Smooth muscle cell (in vitro differentiated cells): ENCODE results near the gene TMEM147. TPM values are rescaled to one million over a fixed set of nuclear protein-coding genes. Genes with fewer than 3 reads are reported as not detected.

Experiments
- DNase-seq: peaks from one replicate; lab custom pipeline; 2025; ENCODE audit not compliant: unreplicated experiment; lab: John Stamatoyannopoulos, UW
- H2AFZ ChIP-seq: fragments of 200-600 bp; sonication (generic); 2 replicates; pipeline ENCODE4 v1.6.0; 2016; ENCODE audit warnings: antibody characterized with exemption, low read depth, mild to moderate bottlenecking
- H3F3A ChIP-seq: fragments of 200-600 bp; sonication (generic); 2 replicates; pipeline ENCODE4 v1.6.0; 2017; ENCODE audit warnings: antibody characterized with exemption, low read depth
- H3K27ac ChIP-seq: fragments of 200-600 bp; sonication (generic); 2 replicates; pipeline ENCODE4 v1.5.1; 2016; ENCODE audit warnings: low read depth, mild to moderate bottlenecking
- H3K27me3 ChIP-seq: fragments of 200-600 bp; sonication (generic); 2 replicates; pipeline ENCODE4 v1.6.1; 2016; ENCODE audit warnings: low read depth, mild to moderate bottlenecking
- H3K36me3 ChIP-seq: fragments of 200-600 bp; sonication (generic); 2 replicates; pipeline ENCODE4 v1.5.1; 2016; ENCODE audit warnings: low read depth
- H3K4me1 ChIP-seq: fragments of 200-600 bp; sonication (generic); 2 replicates; pipeline ENCODE4 v1.5.1; 2016; ENCODE audit warnings: low read depth
- H3K4me2 ChIP-seq: fragments of 200-600 bp; sonication (generic); 2 replicates; pipeline ENCODE4 v1.6.0; 2016; ENCODE audit warnings: mild to moderate bottlenecking
- H3K4me3 ChIP-seq: fragments of 200-600 bp; sonication (generic); 2 replicates; pipeline ENCODE4 v1.5.1; 2016; ENCODE audit warnings: mild to moderate bottlenecking
- H3K79me2 ChIP-seq: fragments of 200-600 bp; sonication (generic); 2 replicates; pipeline ENCODE4 v1.6.0; 2016; ENCODE audit warnings: low read depth, mild to moderate bottlenecking
- H3K9ac ChIP-seq: fragments of 200-600 bp; sonication (generic); 2 replicates; pipeline ENCODE4 v1.6.0; 2016; ENCODE audit warnings: low read depth
- H3K9me3 ChIP-seq: fragments of 200-600 bp; sonication (generic); replicated peaks from 2 replicates; pipeline ENCODE4 v1.5.1; 2016; ENCODE audit warnings: low read depth
- H4K20me1 ChIP-seq: fragments of 200-600 bp; sonication (generic); 2 replicates; pipeline ENCODE4 v1.6.0; 2016; ENCODE audit warnings: low read depth
- WGBS: methylation state at CpG from one replicate; pipeline ENCODE4 v1.1.7; 2016; ENCODE audit warnings: low lambda C conversion rate; 5-methylcytosine and 5-hydroxymethylcytosine counted together
- polyA plus RNA-seq: library from polyadenylated mRNA; unstranded; fragments of >200 nt; fragmentation: Nextera tagmentation; extraction: Ambion mirVana; gene quantifications from 2 replicates; pipeline ENCODE4 v1.2.1, GENCODE V29; 2016
- total RNA-seq: library from RNA; depleted of rRNA; stranded (reverse); fragments of >200 nt; gene quantifications from 2 replicates; pipeline ENCODE4 v1.2.3, GENCODE V29; 2014
- TF ChIP-seq, protein P1 (sequence below): fragments of 200-600 bp; sonication (generic); IDR thresholded peaks from 2 replicates; pipeline ENCODE4 v1.5.1; 2017; ENCODE audit warnings: borderline replicate concordance, mild to moderate bottlenecking, antibody characterized with exemption; ENCODE audit not compliant: insufficient read depth, poor library complexity, severe bottlenecking

TMEM147 gene
- total and polyA plus RNA-seq, 2 experiments from 2014 or later, result 168 to 291 TPM

DNA sequence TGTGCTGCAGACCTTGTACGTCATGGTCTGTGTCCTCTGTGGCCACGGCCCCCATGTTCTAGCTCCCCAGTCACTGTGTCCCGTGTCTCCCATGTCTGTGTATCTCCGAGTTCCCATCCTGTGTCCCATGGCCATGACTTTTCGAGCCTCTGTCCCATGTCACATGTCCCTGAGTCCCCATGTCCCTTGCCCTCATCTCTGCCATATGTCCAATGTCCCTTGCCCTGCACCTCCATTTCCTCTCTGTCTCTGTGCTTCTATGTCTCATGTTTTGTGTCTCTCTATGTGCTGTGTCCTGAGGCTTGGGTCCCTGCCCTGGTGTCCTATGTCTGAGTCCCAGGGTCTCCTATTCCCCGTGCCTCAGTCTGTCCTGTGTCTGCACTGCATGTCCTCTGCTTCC lies 16.0 kb downstream of the TMEM147 start:
- Histone ChIP-seq H3K9ac (no peak overlapping the region), H3K4me1 (peaks cover 3% of the 10 kb centered on the region), H3K4me3 (no peak overlapping the region), H4K20me1 (no peaks in the 10 kb centered on the region), H3F3A (no peaks in the 10 kb centered on the region), H3K4me2 (no peak overlapping the region), H3K36me3 (no peaks in the 10 kb centered on the region), H3K9me3 (no peaks in the 10 kb centered on the region), H3K27me3 (peaks cover 54% of the 10 kb centered on the region), H3K27ac (no peak overlapping the region), H2AFZ (no peak overlapping the region), H3K79me2 (no peaks in the 10 kb centered on the region)
- 83% methylated on average over 6 of the region's 6 CpGs for WGBS
- TF ChIP-seq, protein P1, sequence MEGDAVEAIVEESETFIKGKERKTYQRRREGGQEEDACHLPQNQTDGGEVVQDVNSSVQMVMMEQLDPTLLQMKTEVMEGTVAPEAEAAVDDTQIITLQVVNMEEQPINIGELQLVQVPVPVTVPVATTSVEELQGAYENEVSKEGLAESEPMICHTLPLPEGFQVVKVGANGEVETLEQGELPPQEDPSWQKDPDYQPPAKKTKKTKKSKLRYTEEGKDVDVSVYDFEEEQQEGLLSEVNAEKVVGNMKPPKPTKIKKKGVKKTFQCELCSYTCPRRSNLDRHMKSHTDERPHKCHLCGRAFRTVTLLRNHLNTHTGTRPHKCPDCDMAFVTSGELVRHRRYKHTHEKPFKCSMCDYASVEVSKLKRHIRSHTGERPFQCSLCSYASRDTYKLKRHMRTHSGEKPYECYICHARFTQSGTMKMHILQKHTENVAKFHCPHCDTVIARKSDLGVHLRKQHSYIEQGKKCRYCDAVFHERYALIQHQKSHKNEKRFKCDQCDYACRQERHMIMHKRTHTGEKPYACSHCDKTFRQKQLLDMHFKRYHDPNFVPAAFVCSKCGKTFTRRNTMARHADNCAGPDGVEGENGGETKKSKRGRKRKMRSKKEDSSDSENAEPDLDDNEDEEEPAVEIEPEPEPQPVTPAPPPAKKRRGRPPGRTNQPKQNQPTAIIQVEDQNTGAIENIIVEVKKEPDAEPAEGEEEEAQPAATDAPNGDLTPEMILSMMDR, result no peak
- DNase-seq, result no peak

GRCh38 chr19:35562336-35562735 lies 16.9 kb downstream of the TMEM147 start:
- H3K79me2 ChIP-seq, result no peaks in the 10 kb centered on the region
- no peak overlapping the region for H3K4me3 ChIP-seq
- 66% methylated on average over 16 of the region's 17 CpGs for WGBS
- H3K36me3 ChIP-seq, result no peaks in the 10 kb centered on the region
- no peak overlapping the region for H3K27ac ChIP-seq
- H3K4me2 ChIP-seq, result no peak overlapping the region
- H3K9me3 ChIP-seq, result no peaks in the 10 kb centered on the region
- H3F3A ChIP-seq, result no peaks in the 10 kb centered on the region
- no peak overlapping the region for H3K9ac ChIP-seq
- TF ChIP-seq, protein P1, result no peak
- peaks cover 3% of the 10 kb centered on the region for H3K4me1 ChIP-seq
- DNase-seq, result no peak
- H4K20me1 ChIP-seq, result no peaks in the 10 kb centered on the region
- H2AFZ ChIP-seq, result no peak overlapping the region
- peaks cover 48% of the 10 kb centered on the region for H3K27me3 ChIP-seq

- H3K4me3 ChIP-seq, result no peak overlapping the region
- WGBS, result 75% methylated on average over 1 of the region's 2 CpGs
- no peak overlapping the region for H3K27ac ChIP-seq
- H3K9me3 ChIP-seq, result no peaks in the 10 kb centered on the region
- no peaks in the 10 kb centered on the region for H3K36me3 ChIP-seq
- H3K4me1 ChIP-seq, result peaks cover 3% of the 10 kb centered on the region
- H3K9ac ChIP-seq, result no peak overlapping the region
- no peak for DNase-seq
- H3K4me2 ChIP-seq, result no peak overlapping the region
- H2AFZ ChIP-seq, result no peak overlapping the region
- H3F3A ChIP-seq, result no peaks in the 10 kb centered on the region
- H3K27me3 ChIP-seq, result peaks cover 44% of the 10 kb centered on the region
- H3K79me2 ChIP-seq, result no peaks in the 10 kb centered on the region
- no peaks in the 10 kb centered on the region for H4K20me1 ChIP-seq
- TF ChIP-seq, protein P1, result no peak
Observed at GRCh38 chr19:35562776-35563175, 17.4 kb downstream of the TMEM147 start.

- 79% methylated on average over 9 of the region's 15 CpGs for WGBS
Observed at GRCh38 chr19:35563207-35563829, 17.9 kb downstream of the TMEM147 start, which contains the start of gene ATP4A. Gene ATP4A, minus strand, starts transcription at chr19:35563658. Its CDS starts 29 bp downstream, at chr19:35563629.

More at GRCh38 chr19:35563207-35563829, 17.9 kb downstream of the TMEM147 start, which contains the start of gene ATP4A:
- TF ChIP-seq, protein P1, result no peak
- H3F3A ChIP-seq, result no peaks in the 10 kb centered on the region
- H4K20me1 ChIP-seq, result no peaks in the 10 kb centered on the region
- H3K9me3 ChIP-seq, result no peaks in the 10 kb centered on the region
- DNase-seq, result no peak
- H3K36me3 ChIP-seq, result no peaks in the 10 kb centered on the region
- H3K9ac ChIP-seq, result no peak within 1 kb of the TSS
- no peak within 1 kb of the TSS for H3K27ac ChIP-seq
- no peak within 1 kb of the TSS for H2AFZ ChIP-seq
- no peaks in the 10 kb centered on the region for H3K4me1 ChIP-seq
- peaks cover 38% of the 10 kb centered on the region for H3K27me3 ChIP-seq
- no peak within 1 kb of the TSS for H3K4me3 ChIP-seq
- no peaks in the 10 kb centered on the region for H3K79me2 ChIP-seq
- no peak within 1 kb of the TSS for H3K4me2 ChIP-seq
